H9 (cell line): ENCODE data around the gene LEPROT. TPM values are rescaled to one million over a fixed set of nuclear protein-coding genes. Genes with fewer than 3 reads are reported as not detected.

Experiments used
- DNase-seq: peaks from one replicate; pipeline ENCODE4 v3.0.0-alpha.2; 2017
- H2AFZ ChIP-seq: one replicate; pipeline ENCODE4 v1.6.1; 2013; ENCODE audit warnings: mild to moderate bottlenecking, low read length, control low read depth, moderate library complexity
- H2AK5ac ChIP-seq: 2 replicates; pipeline ENCODE4 v1.6.1; 2013; ENCODE audit warnings: low read length, control low read depth, mixed read lengths; ENCODE audit not compliant: insufficient read length
- H2BK120ac ChIP-seq: one replicate; pipeline ENCODE4 v1.6.1; 2013; ENCODE audit warnings: low read depth, mild to moderate bottlenecking, low read length, control low read depth, inconsistent platforms; ENCODE audit not compliant: poor library complexity, severe bottlenecking
- H2BK12ac ChIP-seq: 2 replicates; pipeline ENCODE4 v1.6.1; 2013; ENCODE audit warnings: low read length, control low read depth, mixed read lengths, low read depth; ENCODE audit not compliant: insufficient read length
- H2BK15ac ChIP-seq: 2 replicates; pipeline ENCODE4 v1.6.1; 2013; ENCODE audit warnings: low read depth, low read length, control low read depth
- H2BK20ac ChIP-seq: one replicate; pipeline ENCODE4 v1.6.1; 2013; ENCODE audit warnings: low read depth, mild to moderate bottlenecking, low read length, control low read depth, inconsistent platforms; ENCODE audit not compliant: poor library complexity, severe bottlenecking
- H2BK5ac ChIP-seq: 2 replicates; pipeline ENCODE4 v1.6.1; 2013; ENCODE audit warnings: low read length, control low read depth, mixed read lengths; ENCODE audit not compliant: insufficient read length
- H3K14ac ChIP-seq: 2 replicates; pipeline ENCODE4 v1.6.1; 2013; ENCODE audit warnings: low read length, control low read depth; ENCODE audit not compliant: insufficient read depth
- H3K18ac ChIP-seq: 2 replicates; pipeline ENCODE4 v1.6.1; 2013; ENCODE audit warnings: low read depth, mild to moderate bottlenecking, mixed read lengths, low read length, control low read depth; ENCODE audit not compliant: insufficient read length
- H3K23ac ChIP-seq: 2 replicates; pipeline ENCODE4 v1.6.1; 2013; ENCODE audit warnings: low read length, control low read depth, mixed read lengths, low read depth; ENCODE audit not compliant: insufficient read length
- H3K23me2 ChIP-seq: 2 replicates; pipeline ENCODE4 v1.6.1; 2013; ENCODE audit warnings: low read depth, mild to moderate bottlenecking, mixed read lengths, low read length, control low read depth; ENCODE audit not compliant: insufficient read length, poor library complexity, severe bottlenecking
- H3K27ac ChIP-seq: 2 replicates; pipeline ENCODE4 v1.5.1; 2013; ENCODE audit warnings: low read length, control low read depth, mixed read lengths, low read depth; ENCODE audit not compliant: insufficient read length
- H3K27me3 ChIP-seq: 2 replicates; pipeline ENCODE4 v1.6.1; 2013; ENCODE audit warnings: low read length, control low read depth, inconsistent platforms; ENCODE audit not compliant: insufficient read depth
- H3K4ac ChIP-seq: 2 replicates; pipeline ENCODE4 v1.6.1; 2013; ENCODE audit warnings: low read depth, mild to moderate bottlenecking, control low read depth, inconsistent platforms, low read length, moderate library complexity
- H3K4me1 ChIP-seq: 2 replicates; pipeline ENCODE4 v1.6.1; 2013; ENCODE audit warnings: low read length, control low read depth, inconsistent platforms; ENCODE audit not compliant: insufficient read depth
- H3K4me2 ChIP-seq: 2 replicates; pipeline ENCODE4 v1.6.1; 2013; ENCODE audit warnings: low read length, control low read depth, mixed read lengths; ENCODE audit not compliant: insufficient read length, insufficient read depth
- H3K56ac ChIP-seq: 2 replicates; pipeline ENCODE4 v1.6.1; 2013; ENCODE audit warnings: low read depth, mild to moderate bottlenecking, mixed read lengths, low read length, control low read depth; ENCODE audit not compliant: insufficient read length
- H3K79me1 ChIP-seq: 2 replicates; pipeline ENCODE4 v1.6.1; 2013; ENCODE audit warnings: low read depth, mild to moderate bottlenecking, moderate library complexity, low read length, control low read depth, inconsistent platforms; ENCODE audit not compliant: insufficient read depth, poor library complexity, severe bottlenecking
- H3K79me2 ChIP-seq: 2 replicates; pipeline ENCODE4 v1.6.1; 2013; ENCODE audit warnings: low read length, control low read depth, inconsistent platforms; ENCODE audit not compliant: insufficient read depth
- H3K9ac ChIP-seq: 2 replicates; pipeline ENCODE4 v1.6.1; 2013; ENCODE audit warnings: low read length, control low read depth, mixed read lengths; ENCODE audit not compliant: insufficient read length; ENCODE audit errors: extremely low read depth
- H3K9me3 ChIP-seq: one replicate; pipeline ENCODE4 v1.6.1; 2013; ENCODE audit warnings: low read depth, low read length, inconsistent platforms; ENCODE audit not compliant: control insufficient read depth
- H3T11ph ChIP-seq: one replicate; pipeline ENCODE4 v1.6.1; 2013; ENCODE audit warnings: mild to moderate bottlenecking, low read length, control low read depth, inconsistent platforms
- H4K20me1 ChIP-seq: one replicate; pipeline ENCODE4 v1.6.1; 2013; ENCODE audit not compliant: control insufficient read depth, insufficient read length, insufficient read depth
- H4K5ac ChIP-seq: 2 replicates; pipeline ENCODE4 v1.6.1; 2013; ENCODE audit warnings: low read depth, mild to moderate bottlenecking, mixed read lengths, low read length, control low read depth; ENCODE audit not compliant: insufficient read length
- H4K8ac ChIP-seq: replicated peaks from 2 replicates; pipeline ENCODE4 v1.6.1; 2013; ENCODE audit warnings: low read length, control low read depth, mixed read lengths, low read depth; ENCODE audit not compliant: insufficient read length
- H4K91ac ChIP-seq: 2 replicates; pipeline ENCODE4 v1.6.1; 2013; ENCODE audit warnings: low read depth, mild to moderate bottlenecking, moderate library complexity, mixed read lengths, low read length, control low read depth; ENCODE audit not compliant: insufficient read length
- H3K27ac Mint-ChIP-seq, 3 experiments: 2 replicates in 2 of 3; 3 replicates in 1 of 3; pipeline ENCODE4 v1.8.0; 2020 to 2021; ENCODE audit warnings: mixed read lengths in 3 of 3, mild to moderate bottlenecking in 1 of 3, moderate library complexity in 1 of 3
- H3K27me3 Mint-ChIP-seq: 2 replicates; pipeline ENCODE4 v1.8.0; 2021; ENCODE audit warnings: low read depth, mild to moderate bottlenecking, moderate library complexity, mixed read lengths
- H3K36me3 Mint-ChIP-seq, 3 experiments: 2 replicates in 2 of 3; 3 replicates in 1 of 3; pipeline ENCODE4 v1.8.0; 2020 to 2021; ENCODE audit warnings: low read depth in 3 of 3, mixed read lengths in 3 of 3; ENCODE audit not compliant: insufficient read depth in 1 of 3
- H3K4me1 Mint-ChIP-seq, 2 experiments: 2 replicates each; pipeline ENCODE4 v1.8.0; 2020; ENCODE audit warnings: mixed read lengths in 2 of 2
- H3K4me3 Mint-ChIP-seq, 2 experiments: 2 replicates in 1 of 2; 3 replicates in 1 of 2; pipeline ENCODE4 v1.8.0; 2020 to 2021; ENCODE audit warnings: mild to moderate bottlenecking in 2 of 2, mixed read lengths in 2 of 2, moderate library complexity in 1 of 2
- H3K9me3 Mint-ChIP-seq, 2 experiments: 2 replicates in 1 of 2; 3 replicates in 1 of 2; pipeline ENCODE4 v1.8.0; 2020; ENCODE audit warnings: mild to moderate bottlenecking in 2 of 2, mixed read lengths in 2 of 2, moderate library complexity in 1 of 2
- WGBS: extraction: QIAGEN DNeasy Blood & Tissue Kit; methylation state at CpG from one replicate; pipeline ENCODE4 v1.1.7; 2013; ENCODE audit warnings: missing lambda C conversion rate, low lambda C conversion rate, mixed read lengths; ENCODE audit not compliant: insufficient read length; ENCODE audit errors: extremely low coverage; 5-methylcytosine and 5-hydroxymethylcytosine counted together
- total RNA-seq: library from RNA; stranded (reverse); gene quantifications from 2 replicates; pipeline ENCODE4 v1.2.1, GENCODE V29; 2021
- TF ChIP-seq, protein P1 (sequence below): fragments of 200-600 bp; sonication (generic); conservative IDR thresholded peaks from 3 replicates; pipeline ENCODE4 v1.8.0; 2021; ENCODE audit warnings: antibody characterized with exemption, mild to moderate bottlenecking

Gene LEPROT
- total RNA-seq, 1 experiment from 2014 or later, result 32.6 TPM

DNA sequence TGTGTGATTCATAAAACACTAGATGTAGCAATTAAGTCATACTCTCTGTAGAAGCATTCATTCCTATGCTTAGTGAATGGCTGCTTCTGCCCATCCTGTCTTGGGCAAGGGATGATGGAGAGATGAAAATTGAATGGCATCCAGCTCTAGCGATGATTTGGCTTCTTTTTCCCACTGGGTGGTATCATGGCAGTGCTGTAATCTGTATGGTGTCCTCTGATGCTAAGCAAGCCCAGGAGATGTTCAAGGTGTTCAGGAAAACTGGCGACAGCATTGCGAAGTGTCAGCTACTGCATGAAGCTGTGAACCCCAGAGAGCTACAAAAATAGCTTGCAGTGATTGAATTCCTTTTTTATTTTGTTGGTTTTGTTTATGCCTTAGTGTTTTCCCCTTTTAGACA is 48.9 kb upstream of the LEPROT start:
- Histone ChIP-seq H4K20me1 (no peaks in the 10 kb centered on the region), H3K79me2 (no peaks in the 10 kb centered on the region), H2BK20ac (no peak overlapping the region), H3K23me2 (no peaks in the 10 kb centered on the region), H3K9ac (no peak overlapping the region), H3K4me2 (no peak overlapping the region), H3K27ac (no peak overlapping the region), H3K9me3 (no peaks in the 10 kb centered on the region), H3K14ac (no peak overlapping the region), H2BK120ac (no peak overlapping the region), H3K79me1 (no peaks in the 10 kb centered on the region), H2BK5ac (no peak overlapping the region), H3K27me3 (no peaks in the 10 kb centered on the region), H4K5ac (no peak overlapping the region), H2AFZ (no peak overlapping the region), H3K4me1 (no peaks in the 10 kb centered on the region), H3K23ac (no peak overlapping the region), H4K8ac (no peak overlapping the region), H2AK5ac (no peak overlapping the region), H3K4ac (no peak overlapping the region), H3T11ph (no peak overlapping the region), H4K91ac (no peak overlapping the region), H3K18ac (no peak overlapping the region), H2BK15ac (no peak overlapping the region), H2BK12ac (no peak overlapping the region), H3K56ac (no peak overlapping the region)
- no peak overlapping the region for H3K27ac Mint-ChIP-seq
- H3K36me3 Mint-ChIP-seq, result no peaks in the 10 kb centered on the region
- H3K27me3 Mint-ChIP-seq, result no peaks in the 10 kb centered on the region
- no peaks in the 10 kb centered on the region for H3K9me3 Mint-ChIP-seq
- no peaks in the 10 kb centered on the region for H3K4me1 Mint-ChIP-seq
- TF ChIP-seq, protein P1, sequence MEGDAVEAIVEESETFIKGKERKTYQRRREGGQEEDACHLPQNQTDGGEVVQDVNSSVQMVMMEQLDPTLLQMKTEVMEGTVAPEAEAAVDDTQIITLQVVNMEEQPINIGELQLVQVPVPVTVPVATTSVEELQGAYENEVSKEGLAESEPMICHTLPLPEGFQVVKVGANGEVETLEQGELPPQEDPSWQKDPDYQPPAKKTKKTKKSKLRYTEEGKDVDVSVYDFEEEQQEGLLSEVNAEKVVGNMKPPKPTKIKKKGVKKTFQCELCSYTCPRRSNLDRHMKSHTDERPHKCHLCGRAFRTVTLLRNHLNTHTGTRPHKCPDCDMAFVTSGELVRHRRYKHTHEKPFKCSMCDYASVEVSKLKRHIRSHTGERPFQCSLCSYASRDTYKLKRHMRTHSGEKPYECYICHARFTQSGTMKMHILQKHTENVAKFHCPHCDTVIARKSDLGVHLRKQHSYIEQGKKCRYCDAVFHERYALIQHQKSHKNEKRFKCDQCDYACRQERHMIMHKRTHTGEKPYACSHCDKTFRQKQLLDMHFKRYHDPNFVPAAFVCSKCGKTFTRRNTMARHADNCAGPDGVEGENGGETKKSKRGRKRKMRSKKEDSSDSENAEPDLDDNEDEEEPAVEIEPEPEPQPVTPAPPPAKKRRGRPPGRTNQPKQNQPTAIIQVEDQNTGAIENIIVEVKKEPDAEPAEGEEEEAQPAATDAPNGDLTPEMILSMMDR, result no peak
- H3K4me3 Mint-ChIP-seq, result no peak overlapping the region
- WGBS, result no CpG with 5 or more reads among the region's 3 CpGs
- DNase-seq, result no peak
